Liver (tissue), 9 donors: ENCODE results near the gene DUS1L. TPM values are rescaled to one million over a fixed set of nuclear protein-coding genes. Genes with fewer than 3 reads are reported as not detected.
A peak's percentile ranks its signal among the peaks of the same experiment; 100 is the strongest.

ENCODE experiments used
- DNase-seq: peaks from one replicate; pipeline ENCODE4 v3.0.0-alpha.2; 2017; ENCODE audit warnings: low spot score
- H3K27ac ChIP-seq, 2 donors: one replicate each; pipeline ENCODE4 v1.7.0; 2013; ENCODE audit warnings: inconsistent platforms in 2 of 2, low read length in 2 of 2, control low read depth in 1 of 2, low read depth in 1 of 2, mild to moderate bottlenecking in 1 of 2
- H3K27me3 ChIP-seq, 4 donors: one replicate each; pipeline versions ENCODE4 v1.6.1 to v1.7.0; 2013; ENCODE audit warnings: low read length in 3 of 4, inconsistent platforms in 1 of 4, mild to moderate bottlenecking in 1 of 4, moderate library complexity in 1 of 4; ENCODE audit not compliant: control insufficient read depth in 4 of 4, insufficient read depth in 4 of 4
- H3K36me3 ChIP-seq, 4 donors: one replicate each; pipeline versions ENCODE4 v1.6.1 to v1.7.0; 2013; ENCODE audit warnings: low read length in 3 of 4, mild to moderate bottlenecking in 3 of 4, low read depth in 1 of 4, moderate library complexity in 1 of 4; ENCODE audit not compliant: control insufficient read depth in 4 of 4, insufficient read depth in 3 of 4
- H3K4me1 ChIP-seq, 4 donors: one replicate each; pipeline versions ENCODE4 v1.6.1 to v1.7.0; 2013; ENCODE audit warnings: low read length in 3 of 4, mild to moderate bottlenecking in 3 of 4, moderate library complexity in 1 of 4; ENCODE audit not compliant: control insufficient read depth in 4 of 4, insufficient read depth in 4 of 4
- H3K4me3 ChIP-seq, 3 donors: one replicate each; pipeline versions ENCODE4 v1.6.1 to v1.7.0; 2013; ENCODE audit warnings: low read length in 3 of 3, control low read depth in 1 of 3, low read depth in 1 of 3, mild to moderate bottlenecking in 1 of 3
- H3K9ac ChIP-seq, 2 donors: one replicate each; pipeline ENCODE4 v1.7.0; 2013; ENCODE audit warnings: low read length in 2 of 2, mild to moderate bottlenecking in 2 of 2, moderate library complexity in 2 of 2, control low read depth in 1 of 2, low read depth in 1 of 2
- H3K9me3 ChIP-seq, 4 donors: one replicate each; pipeline versions ENCODE4 v1.6.1 to v1.7.0; 2013; ENCODE audit warnings: low read length in 3 of 4; ENCODE audit not compliant: control insufficient read depth in 4 of 4
- ATF3 ChIP-seq: IDR thresholded peaks from 2 replicates; pipeline ENCODE4 v1.6.1; 2016; ENCODE audit warnings: antibody characterized with exemption
- CTCF ChIP-seq: fragments of 150-350 bp; IDR thresholded peaks from 2 replicates; pipeline ENCODE4 v1.5.1; 2017; ENCODE audit warnings: improper control_type of control experiment, low read depth, low read length; ENCODE audit not compliant: missing input control
- FOXA1 ChIP-seq: IDR thresholded peaks from 2 replicates; pipeline ENCODE4 v1.6.1; 2016; ENCODE audit warnings: antibody characterized with exemption
- FOXA2 ChIP-seq: IDR thresholded peaks from 2 replicates; pipeline ENCODE4 v1.6.1; 2016; ENCODE audit warnings: antibody characterized with exemption
- GABPA ChIP-seq, 2 donors: IDR thresholded peaks in 1 of 2; conservative IDR thresholded peaks in 1 of 2; 2 replicates each; pipeline ENCODE4 v1.6.1; 2016; ENCODE audit warnings: antibody characterized with exemption in 2 of 2, mild to moderate bottlenecking in 1 of 2, moderate library complexity in 1 of 2
- HNF4A ChIP-seq, 2 donors: conservative IDR thresholded peaks; 2 replicates each; pipeline ENCODE4 v1.6.1; 2016; ENCODE audit warnings: antibody characterized with exemption in 2 of 2, mild to moderate bottlenecking in 2 of 2
- HNF4G ChIP-seq: IDR thresholded peaks from 2 replicates; pipeline ENCODE4 v1.6.1; 2016; ENCODE audit warnings: antibody characterized with exemption
- JUND ChIP-seq, 2 donors: IDR thresholded peaks; 2 replicates each; pipeline ENCODE4 v1.6.1; 2016; ENCODE audit warnings: antibody characterized with exemption in 2 of 2
- NR2F2 ChIP-seq: IDR thresholded peaks from 2 replicates; pipeline ENCODE4 v1.6.1; 2016; ENCODE audit warnings: antibody characterized with exemption
- RAD21 ChIP-seq, 2 donors: IDR thresholded peaks; 2 replicates each; pipeline ENCODE4 v1.6.1; 2016; ENCODE audit warnings: antibody characterized with exemption in 2 of 2, mild to moderate bottlenecking in 2 of 2
- REST ChIP-seq: IDR thresholded peaks from 2 replicates; pipeline ENCODE4 v1.6.1; 2016; ENCODE audit warnings: antibody characterized with exemption, mild to moderate bottlenecking
- RXRA ChIP-seq, 2 donors: IDR thresholded peaks; 2 replicates each; pipeline ENCODE4 v1.6.1; 2017 to 2018; ENCODE audit warnings: antibody characterized with exemption in 2 of 2, mild to moderate bottlenecking in 1 of 2
- YY1 ChIP-seq: IDR thresholded peaks from 2 replicates; pipeline ENCODE4 v1.6.1; 2016; ENCODE audit warnings: antibody characterized with exemption, mild to moderate bottlenecking
- WGBS: extraction: QIAGEN DNeasy Blood & Tissue Kit; methylation state at CpG from one replicate; pipeline ENCODE4 v1.1.7; 2013; 5-methylcytosine and 5-hydroxymethylcytosine counted together
- polyA plus RNA-seq, 2 donors: library from polyadenylated mRNA; stranded (reverse) in 1 of 2; unstranded in 1 of 2; fragments of 200-250 nt in 1 of 2; fragments of >200 nt in 1 of 2; fragmentation: Nextera tagmentation in 1 of 2; extraction: Ambion mirVana in 1 of 2; gene quantifications; one replicate each; pipeline versions ENCODE4 v1.2.1 to v1.2.3, GENCODE V29; 2013 to 2015
- total RNA-seq, 2 donors: library from RNA; depleted of rRNA; stranded (reverse); fragments of >200 nt; gene quantifications; one replicate each; pipeline ENCODE4 v1.2.3, GENCODE V29; 2014
- TF ChIP-seq, protein P1 (sequence below): IDR thresholded peaks from 2 replicates; pipeline ENCODE4 v1.6.1; 2016; ENCODE audit warnings: antibody characterized with exemption
- donor health status: healthy.
- donor health status: healthy.
- donor health status: healthy.
- donor health status: healthy.
- donor health status: healthy.

DUS1L gene
- total and polyA plus RNA-seq, 4 donors = 40.6 to 74.7 (median 53.3) TPM

- no peak for DNase-seq
- H3K4me3 ChIP-seq = peak overlapping the region; percentile 32 to 92 (median 69)
- H3K9ac ChIP-seq = peak overlapping the region in 1 of 2 donors; percentile 80
- H3K4me1 ChIP-seq = peaks cover 30 to 79% (median 55%) of the 10 kb centered on the region in 4 donors
- no peaks in the 10 kb centered on the region for H3K27me3 ChIP-seq
- H3K36me3 ChIP-seq = peaks cover 5 to 8% (median 7%) of the 10 kb centered on the region in 4 donors
- TF ChIP-seq ATF3 (no peak), HNF4A (conservative IDR thresholded peaks at IDR 0.05) (no peak), CTCF (no peak)
- TF ChIP-seq, protein P1, sequence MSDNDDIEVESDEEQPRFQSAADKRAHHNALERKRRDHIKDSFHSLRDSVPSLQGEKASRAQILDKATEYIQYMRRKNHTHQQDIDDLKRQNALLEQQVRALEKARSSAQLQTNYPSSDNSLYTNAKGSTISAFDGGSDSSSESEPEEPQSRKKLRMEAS = no peak
- under 1% methylated on average over 36 of the region's 36 CpGs for WGBS
- peak overlapping the region; percentile 78 to 93 for H3K27ac ChIP-seq
- H3K9me3 ChIP-seq = no peaks in the 10 kb centered on the region
Measured at GRCh38 chr17:82097919-82098168, 32.2 kb upstream of the DUS1L start.

GRCh38 chr17:82097184-82097918 is 31.7 kb upstream of the DUS1L start:
- Histone ChIP-seq H3K27ac (peak overlapping the region; percentile 78 to 93), H3K4me3 (peak overlapping the region; percentile 53 to 92 (median 69)), H3K9ac (peak overlapping the region; percentile 76 to 80), H3K4me1 (peaks cover 28 to 77% (median 54%) of the 10 kb centered on the region in 4 donors), H3K27me3 (no peaks in the 10 kb centered on the region), H3K9me3 (no peaks in the 10 kb centered on the region), H3K36me3 (peaks cover 6 to 12% (median 7%) of the 10 kb centered on the region in 4 donors)
- no peak for TF ChIP-seq JUND (IDR thresholded peaks at IDR 0.05)
- under 1% methylated on average over 77 of the region's 77 CpGs for whole genome bisulfite sequencing
- peak; percentile 60 for DNase-seq

- WGBS = 37% methylated on average over 8 of the region's 8 CpGs
- DNase-seq = no peak
- H3K9me3 ChIP-seq = no peaks in the 10 kb centered on the region
- H3K4me1 ChIP-seq = peaks cover 25 to 77% (median 52%) of the 10 kb centered on the region in 4 donors
- H3K4me3 ChIP-seq = peak overlapping the region; percentile 53 to 92 (median 69)
- H3K27me3 ChIP-seq = no peaks in the 10 kb centered on the region
- no peak for TF ChIP-seq HNF4G
- no peak for TF ChIP-seq ATF3
- no peak for TF ChIP-seq GABPA (IDR thresholded peaks at IDR 0.05 in 1 of 2, conservative IDR thresholded peaks at IDR 0.05 in 1 of 2)
- TF ChIP-seq CTCF = no peak
- no peak for TF ChIP-seq FOXA2
- no peak for TF ChIP-seq RXRA (IDR thresholded peaks at IDR 0.05)
- TF ChIP-seq RAD21 (IDR thresholded peaks at IDR 0.05) = no peak
- TF ChIP-seq FOXA1 = no peak
- TF ChIP-seq HNF4A (conservative IDR thresholded peaks at IDR 0.05) = no peak
- TF ChIP-seq YY1 = no peak
- TF ChIP-seq NR2F2 = no peak
- TF ChIP-seq REST = no peak
- H3K36me3 ChIP-seq = peaks cover 11 to 14% (median 12%) of the 10 kb centered on the region in 4 donors
- peak overlapping the region; percentile 76 to 80 for H3K9ac ChIP-seq
- peak overlapping the region; percentile 78 to 93 for H3K27ac ChIP-seq
Measured at GRCh38 chr17:82096709-82097183, 31.1 kb upstream of the DUS1L start.
